Epithelial cell of proximal tubule (primary cell): Measurements from ENCODE around the gene TMPRSS6. TPM values are rescaled to one million over a fixed set of nuclear protein-coding genes. Genes with fewer than 3 reads are reported as not detected.

Experiments used
- DNase-seq: peaks from one replicate; pipeline ENCODE4 v3.0.0-alpha.2; 2011; ENCODE audit warnings: low read depth
- H3K4me3 ChIP-seq: 2 replicates; pipeline ENCODE4 v1.5.1; 2011; ENCODE audit warnings: low read depth, mild to moderate bottlenecking, low read length
- total RNA-seq: library from RNA; depleted of rRNA; stranded (reverse); fragments of >200 nt; gene quantifications from 2 replicates; pipeline ENCODE4 v1.2.3, GENCODE V29; 2015
- TF ChIP-seq, protein P1 (sequence below): conservative IDR thresholded peaks from 2 replicates; pipeline ENCODE4 v1.5.1; 2012; ENCODE audit warnings: low read depth, mild to moderate bottlenecking, low read length

TMPRSS6 gene
- total RNA-seq, 1 donor from 2014 or later, result not detected

- no peak for DNase-seq
- H3K4me3 ChIP-seq, result no peak overlapping the region
- TF ChIP-seq, protein P1, sequence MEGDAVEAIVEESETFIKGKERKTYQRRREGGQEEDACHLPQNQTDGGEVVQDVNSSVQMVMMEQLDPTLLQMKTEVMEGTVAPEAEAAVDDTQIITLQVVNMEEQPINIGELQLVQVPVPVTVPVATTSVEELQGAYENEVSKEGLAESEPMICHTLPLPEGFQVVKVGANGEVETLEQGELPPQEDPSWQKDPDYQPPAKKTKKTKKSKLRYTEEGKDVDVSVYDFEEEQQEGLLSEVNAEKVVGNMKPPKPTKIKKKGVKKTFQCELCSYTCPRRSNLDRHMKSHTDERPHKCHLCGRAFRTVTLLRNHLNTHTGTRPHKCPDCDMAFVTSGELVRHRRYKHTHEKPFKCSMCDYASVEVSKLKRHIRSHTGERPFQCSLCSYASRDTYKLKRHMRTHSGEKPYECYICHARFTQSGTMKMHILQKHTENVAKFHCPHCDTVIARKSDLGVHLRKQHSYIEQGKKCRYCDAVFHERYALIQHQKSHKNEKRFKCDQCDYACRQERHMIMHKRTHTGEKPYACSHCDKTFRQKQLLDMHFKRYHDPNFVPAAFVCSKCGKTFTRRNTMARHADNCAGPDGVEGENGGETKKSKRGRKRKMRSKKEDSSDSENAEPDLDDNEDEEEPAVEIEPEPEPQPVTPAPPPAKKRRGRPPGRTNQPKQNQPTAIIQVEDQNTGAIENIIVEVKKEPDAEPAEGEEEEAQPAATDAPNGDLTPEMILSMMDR, result no peak
Observed at GRCh38 chr22:37090920-37091695, 18.4 kb downstream of the TMPRSS6 start.

DNA sequence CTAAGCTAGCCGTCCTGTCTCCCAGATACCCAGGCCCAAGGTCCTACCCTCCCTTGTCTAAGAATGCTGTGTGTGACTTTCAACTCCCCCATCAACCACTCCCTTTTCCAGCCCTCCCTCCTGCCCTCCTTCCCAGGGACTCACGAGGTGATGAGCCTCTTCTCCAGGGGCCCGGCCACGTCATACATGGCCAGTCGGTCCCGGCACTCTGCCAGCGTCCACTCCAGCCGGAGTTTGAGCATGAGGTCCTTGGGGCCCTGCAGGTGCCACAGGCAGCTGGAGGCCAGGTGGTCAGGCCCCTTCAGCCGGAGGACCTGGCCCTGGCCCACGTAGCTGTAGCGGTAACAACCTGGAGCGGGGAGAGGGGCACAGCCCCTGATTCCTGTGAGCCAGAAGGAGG lies 20.1 kb downstream of the TMPRSS6 start:
- TF ChIP-seq, protein P1, result no peak

DNA sequence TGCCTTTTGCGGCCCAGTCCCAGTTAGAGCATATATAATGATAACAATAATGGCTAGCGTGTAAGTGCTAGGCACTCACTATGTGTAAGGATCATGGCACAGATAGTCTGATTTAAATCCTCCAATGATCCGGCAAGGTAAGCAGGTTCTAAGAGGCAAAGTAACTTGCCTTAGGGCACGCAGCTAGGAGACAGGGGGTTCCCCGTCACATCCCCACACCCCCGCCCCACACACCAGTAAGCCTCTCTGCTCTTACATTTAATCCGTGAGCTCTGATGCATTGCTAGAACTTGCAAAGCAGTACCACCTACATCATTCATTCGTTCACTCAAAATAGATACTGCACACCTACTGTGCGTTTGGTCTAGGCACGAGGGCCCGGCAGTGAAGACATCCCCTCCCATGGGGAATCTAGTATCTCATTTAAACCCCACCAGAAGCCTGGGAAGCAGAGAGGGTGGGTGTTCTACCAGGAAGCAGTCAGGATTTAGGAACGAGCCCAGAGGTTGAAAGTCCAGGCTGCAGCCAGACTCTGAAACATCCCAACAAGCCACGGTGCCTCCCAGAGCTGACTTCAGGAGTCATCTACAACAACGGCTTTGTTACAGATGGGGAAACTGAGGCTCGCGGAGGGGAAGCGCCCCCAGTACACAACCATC lies 20.6 kb downstream of the TMPRSS6 start:
- DNase-seq, result no peak
- no peak overlapping the region for H3K4me3 ChIP-seq
- TF ChIP-seq, protein P1, result no peak

More for the DNA sequence above, 20.1 kb downstream of the TMPRSS6 start:
- DNase-seq, result no peak
- no peak overlapping the region for H3K4me3 ChIP-seq

- no peak for DNase-seq
- no peak overlapping the region for H3K4me3 ChIP-seq
- TF ChIP-seq, protein P1, result no peak
Observed at GRCh38 chr22:37088108-37088605, 21.4 kb downstream of the TMPRSS6 start.

- TF ChIP-seq, protein P1, result no peak
- no peak for DNase-seq
- H3K4me3 ChIP-seq, result no peak overlapping the region
Observed at GRCh38 chr22:37086184-37086583, 23.3 kb downstream of the TMPRSS6 start.

DNA sequence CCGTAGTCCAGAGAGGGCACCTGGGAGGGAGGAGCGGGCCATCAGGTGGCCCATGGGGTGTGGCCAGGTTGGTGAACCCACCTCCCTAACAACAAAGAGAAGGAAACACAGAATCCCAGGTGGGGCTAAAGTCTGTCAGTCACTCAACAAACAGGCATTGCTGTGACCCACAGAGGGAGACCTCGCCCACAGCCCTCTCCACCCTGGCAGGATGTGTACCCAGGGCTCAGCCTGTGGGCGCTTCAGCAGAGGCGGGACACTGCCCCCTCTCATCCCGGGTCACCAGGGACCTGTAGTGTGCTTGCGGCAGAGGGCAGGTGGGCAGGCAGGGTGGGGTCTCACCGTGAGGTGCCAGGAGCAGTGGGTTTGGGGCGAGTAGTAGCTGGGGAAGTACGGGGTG lies 25.1 kb downstream of the TMPRSS6 start:
- no peak for DNase-seq
- H3K4me3 ChIP-seq, result no peak overlapping the region
- TF ChIP-seq, protein P1, result no peak
